Endothelial cell (in vitro differentiated cells): Measurements from ENCODE around the gene POLR3C. TPM values are rescaled to one million over a fixed set of nuclear protein-coding genes. Genes with fewer than 3 reads are reported as not detected.

Experiments used
- DNase-seq: peaks from one replicate; pipeline ENCODE4 v3.0.0; 2021; ENCODE audit warnings: low spot score
- H3K27ac Mint-ChIP-seq: one replicate; pipeline ENCODE4 v1.8.0; 2021; ENCODE audit warnings: mixed read lengths, inconsistent platforms; ENCODE audit not compliant: unreplicated experiment
- H3K27me3 Mint-ChIP-seq: one replicate; pipeline ENCODE4 v1.8.0; 2021; ENCODE audit warnings: mild to moderate bottlenecking, moderate library complexity, mixed read lengths, inconsistent platforms; ENCODE audit not compliant: unreplicated experiment
- H3K36me3 Mint-ChIP-seq: one replicate; pipeline ENCODE4 v1.8.0; 2021; ENCODE audit warnings: mild to moderate bottlenecking, low read depth, mixed read lengths, inconsistent platforms; ENCODE audit not compliant: unreplicated experiment
- H3K4me1 Mint-ChIP-seq: one replicate; pipeline ENCODE4 v1.8.0; 2021; ENCODE audit warnings: mild to moderate bottlenecking, mixed read lengths, inconsistent platforms; ENCODE audit not compliant: unreplicated experiment
- H3K4me3 Mint-ChIP-seq: one replicate; pipeline ENCODE4 v1.8.0; 2021; ENCODE audit warnings: mild to moderate bottlenecking, mixed read lengths, inconsistent platforms; ENCODE audit not compliant: unreplicated experiment
- H3K9me3 Mint-ChIP-seq: one replicate; pipeline ENCODE4 v1.8.0; 2021; ENCODE audit warnings: mixed read lengths, inconsistent platforms; ENCODE audit not compliant: unreplicated experiment
- total RNA-seq: library from RNA; stranded (reverse); fragmentation: NEBNext Ultra II Directional; extraction: Animal tissue kit (Norgen Biotek cat#: 25700); gene quantifications from one replicate; pipeline ENCODE4 v1.2.1, GENCODE V29; 2021; ENCODE audit not compliant: unreplicated experiment
- TF ChIP-seq, protein P1 (sequence below): fragments of 200-600 bp; sonication (generic); IDR thresholded peaks from one replicate; pipeline ENCODE4 v1.5.0; 2021; ENCODE audit warnings: antibody characterized with exemption; ENCODE audit not compliant: unreplicated experiment

POLR3C gene
- total RNA-seq, 1 donor from 2014 or later = 28.4 TPM

DNA sequence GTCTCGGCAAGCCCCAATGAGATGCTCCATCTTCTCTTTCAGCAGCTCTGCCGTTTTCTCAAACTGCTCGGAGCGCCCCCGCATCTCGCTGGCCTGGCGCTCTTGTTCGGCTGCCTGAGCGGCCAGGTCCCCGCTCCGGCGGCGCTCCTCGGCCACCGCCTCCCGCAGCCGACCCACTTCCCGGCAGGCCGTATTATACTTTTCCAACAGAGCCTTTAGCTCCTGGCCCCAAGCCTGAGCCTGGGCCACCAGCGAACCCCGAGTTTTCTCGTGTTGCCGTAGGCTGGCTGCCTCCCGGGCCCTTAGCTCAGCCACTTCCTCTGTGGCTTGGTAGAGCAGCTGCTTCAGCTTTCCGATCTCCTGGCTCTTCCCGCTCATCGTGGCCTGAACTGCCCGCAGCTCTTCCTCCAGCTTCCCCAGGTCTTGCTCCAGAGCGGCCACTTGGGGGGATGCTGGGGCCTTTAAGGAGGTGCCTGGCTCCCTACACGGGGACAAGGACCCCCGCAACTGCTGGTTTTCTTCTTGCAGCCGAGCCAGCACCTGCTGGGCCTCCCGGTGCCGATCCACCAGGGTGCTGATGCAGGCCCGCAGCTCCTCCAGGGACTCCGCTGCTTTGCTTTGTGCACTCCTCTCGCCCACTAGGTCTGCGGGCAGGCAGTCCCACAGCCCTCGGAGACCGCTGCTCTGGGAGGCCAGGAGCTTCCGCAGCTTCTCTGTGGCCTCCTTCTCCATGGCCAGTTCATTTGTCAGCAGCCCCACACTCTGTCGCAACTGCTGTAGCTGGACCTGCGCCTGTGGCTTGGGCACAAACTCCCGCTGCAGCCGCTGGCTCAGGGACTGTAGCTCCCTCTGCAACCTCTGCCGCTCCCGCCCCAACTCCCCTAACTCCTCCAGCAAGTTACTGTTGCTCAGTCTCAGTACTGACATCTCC is 48.3 kb downstream of the POLR3C start:
- peak; percentile 28 for DNase-seq
- TF ChIP-seq, protein P1, sequence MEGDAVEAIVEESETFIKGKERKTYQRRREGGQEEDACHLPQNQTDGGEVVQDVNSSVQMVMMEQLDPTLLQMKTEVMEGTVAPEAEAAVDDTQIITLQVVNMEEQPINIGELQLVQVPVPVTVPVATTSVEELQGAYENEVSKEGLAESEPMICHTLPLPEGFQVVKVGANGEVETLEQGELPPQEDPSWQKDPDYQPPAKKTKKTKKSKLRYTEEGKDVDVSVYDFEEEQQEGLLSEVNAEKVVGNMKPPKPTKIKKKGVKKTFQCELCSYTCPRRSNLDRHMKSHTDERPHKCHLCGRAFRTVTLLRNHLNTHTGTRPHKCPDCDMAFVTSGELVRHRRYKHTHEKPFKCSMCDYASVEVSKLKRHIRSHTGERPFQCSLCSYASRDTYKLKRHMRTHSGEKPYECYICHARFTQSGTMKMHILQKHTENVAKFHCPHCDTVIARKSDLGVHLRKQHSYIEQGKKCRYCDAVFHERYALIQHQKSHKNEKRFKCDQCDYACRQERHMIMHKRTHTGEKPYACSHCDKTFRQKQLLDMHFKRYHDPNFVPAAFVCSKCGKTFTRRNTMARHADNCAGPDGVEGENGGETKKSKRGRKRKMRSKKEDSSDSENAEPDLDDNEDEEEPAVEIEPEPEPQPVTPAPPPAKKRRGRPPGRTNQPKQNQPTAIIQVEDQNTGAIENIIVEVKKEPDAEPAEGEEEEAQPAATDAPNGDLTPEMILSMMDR = no peak
- Mint-ChIP-seq H3K4me1 (peaks cover 9% of the 10 kb centered on the region), H3K27me3 (peaks cover 14% of the 10 kb centered on the region), H3K27ac (no peak overlapping the region), H3K36me3 (no peaks in the 10 kb centered on the region), H3K9me3 (no peaks in the 10 kb centered on the region), H3K4me3 (peak overlapping the region; percentile 67)

DNA sequence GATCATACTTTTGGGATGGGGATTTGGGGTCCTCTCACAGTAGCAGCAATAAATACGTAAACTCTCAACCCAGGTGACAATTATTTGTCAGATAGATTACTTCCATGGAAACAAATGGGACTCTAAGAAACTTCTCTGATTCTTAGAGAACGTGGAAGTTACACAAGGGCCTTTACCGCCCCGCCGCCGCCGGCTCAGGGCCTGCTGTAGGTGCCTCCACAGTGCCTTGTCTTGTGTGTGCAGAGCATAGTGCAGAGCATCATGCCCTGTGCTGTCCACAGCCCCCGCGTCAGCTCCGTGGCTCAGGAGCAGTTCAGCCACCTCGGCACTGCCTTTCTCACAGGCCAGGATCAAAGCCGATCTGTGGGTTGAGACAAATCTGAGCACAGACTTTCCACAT is 50.6 kb downstream of the POLR3C start:
- Mint-ChIP-seq H3K9me3 (no peaks in the 10 kb centered on the region), H3K4me3 (no peak overlapping the region), H3K4me1 (peaks cover 9% of the 10 kb centered on the region), H3K27me3 (peaks cover 14% of the 10 kb centered on the region), H3K27ac (no peak overlapping the region), H3K36me3 (no peaks in the 10 kb centered on the region)
- TF ChIP-seq, protein P1 = no peak
- DNase-seq = no peak

DNA sequence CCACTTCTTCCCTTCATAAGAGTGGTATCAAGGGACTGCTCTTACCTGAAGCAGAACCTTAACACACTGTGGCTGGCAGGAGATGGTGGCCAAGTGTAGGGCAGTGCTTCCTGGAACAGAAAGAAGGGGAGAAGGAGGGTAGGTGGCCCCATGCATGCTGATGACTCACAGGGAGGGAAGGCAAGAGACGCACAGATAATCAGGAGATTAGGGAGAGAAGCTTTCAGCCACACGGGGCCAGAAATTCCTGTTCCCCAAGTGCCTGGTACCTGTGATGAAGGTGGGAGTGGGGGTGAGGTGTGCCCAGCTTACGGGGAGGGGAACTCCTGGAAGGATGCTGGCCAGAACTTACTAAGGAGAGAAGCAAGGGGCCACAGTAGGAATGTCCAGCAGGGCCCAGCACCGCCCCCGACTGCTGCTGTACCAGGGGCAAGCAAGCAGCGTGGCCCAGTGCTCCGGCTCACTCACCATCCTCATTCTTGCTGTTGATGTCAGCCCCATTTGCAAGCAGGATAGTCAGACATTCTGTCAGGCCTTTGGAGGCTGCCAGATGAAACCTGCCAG is 54.0 kb downstream of the POLR3C start:
- H3K36me3 Mint-ChIP-seq = no peaks in the 10 kb centered on the region
- TF ChIP-seq, protein P1 = no peak
- no peak for DNase-seq
- H3K27ac Mint-ChIP-seq = no peak overlapping the region
- H3K9me3 Mint-ChIP-seq = no peaks in the 10 kb centered on the region
- peaks cover 6% of the 10 kb centered on the region for H3K27me3 Mint-ChIP-seq
- H3K4me3 Mint-ChIP-seq = no peak overlapping the region
- H3K4me1 Mint-ChIP-seq = no peaks in the 10 kb centered on the region

DNA sequence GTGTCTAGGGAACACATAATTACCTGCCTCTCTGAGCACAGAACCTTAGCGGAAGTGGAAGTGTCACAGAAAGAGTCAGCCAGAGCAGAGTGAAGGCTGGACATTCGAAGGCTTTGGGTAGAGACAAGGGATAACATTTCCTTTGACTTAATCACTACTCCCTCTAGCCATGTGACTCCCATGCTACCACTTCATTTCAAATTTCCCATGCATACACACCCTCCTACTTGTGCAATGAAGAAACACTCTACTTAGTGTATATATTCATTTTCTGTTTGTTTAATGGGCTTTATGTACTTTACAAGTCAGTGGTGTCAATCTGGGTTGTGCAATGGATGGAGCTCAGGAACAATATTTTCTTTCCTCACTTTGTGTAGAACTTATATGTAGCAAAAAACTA is 54.7 kb downstream of the POLR3C start:
- no peak overlapping the region for H3K4me3 Mint-ChIP-seq
- H3K27me3 Mint-ChIP-seq = peaks cover 6% of the 10 kb centered on the region

More for the DNA sequence above, 54.7 kb downstream of the POLR3C start:
- TF ChIP-seq, protein P1 = no peak
- Mint-ChIP-seq H3K36me3 (no peaks in the 10 kb centered on the region), H3K4me1 (no peaks in the 10 kb centered on the region), H3K27ac (no peak overlapping the region), H3K9me3 (no peaks in the 10 kb centered on the region)
- no peak for DNase-seq
